GM15510 (cell line): ENCODE measurements around the gene MCCC2.

ENCODE experiments used
- POLR2A ChIP-seq: IDR thresholded peaks from 3 replicates; pipeline ENCODE4 v1.6.1; 2011; ENCODE audit warnings: borderline replicate concordance; ENCODE audit not compliant: insufficient read length; ENCODE audit errors: extremely low read depth

The MCCC2 gene

GRCh38 chr5:71651579-71651978 lies 64.4 kb downstream of the MCCC2 start:
- no peak for TF ChIP-seq POLR2A

DNA sequence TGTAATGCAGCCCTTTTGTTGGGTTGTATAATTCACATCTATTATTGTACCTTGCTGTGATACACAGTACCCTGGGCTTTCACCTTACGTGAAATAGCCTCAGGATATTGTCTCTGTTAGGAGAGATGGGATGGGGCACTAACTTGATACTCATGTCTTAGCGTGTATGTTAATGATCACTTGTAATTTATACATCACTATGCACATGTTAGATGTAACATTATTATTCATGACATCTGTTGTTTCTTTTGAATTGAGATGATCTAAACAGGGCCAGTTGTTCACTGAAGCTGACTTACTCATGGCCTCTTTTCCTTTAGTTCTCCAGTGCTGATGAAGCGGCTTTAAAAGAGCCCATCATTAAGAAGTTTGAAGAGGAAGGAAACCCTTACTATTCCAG lies 65.2 kb downstream of the MCCC2 start:
- no peak for TF ChIP-seq POLR2A

DNA sequence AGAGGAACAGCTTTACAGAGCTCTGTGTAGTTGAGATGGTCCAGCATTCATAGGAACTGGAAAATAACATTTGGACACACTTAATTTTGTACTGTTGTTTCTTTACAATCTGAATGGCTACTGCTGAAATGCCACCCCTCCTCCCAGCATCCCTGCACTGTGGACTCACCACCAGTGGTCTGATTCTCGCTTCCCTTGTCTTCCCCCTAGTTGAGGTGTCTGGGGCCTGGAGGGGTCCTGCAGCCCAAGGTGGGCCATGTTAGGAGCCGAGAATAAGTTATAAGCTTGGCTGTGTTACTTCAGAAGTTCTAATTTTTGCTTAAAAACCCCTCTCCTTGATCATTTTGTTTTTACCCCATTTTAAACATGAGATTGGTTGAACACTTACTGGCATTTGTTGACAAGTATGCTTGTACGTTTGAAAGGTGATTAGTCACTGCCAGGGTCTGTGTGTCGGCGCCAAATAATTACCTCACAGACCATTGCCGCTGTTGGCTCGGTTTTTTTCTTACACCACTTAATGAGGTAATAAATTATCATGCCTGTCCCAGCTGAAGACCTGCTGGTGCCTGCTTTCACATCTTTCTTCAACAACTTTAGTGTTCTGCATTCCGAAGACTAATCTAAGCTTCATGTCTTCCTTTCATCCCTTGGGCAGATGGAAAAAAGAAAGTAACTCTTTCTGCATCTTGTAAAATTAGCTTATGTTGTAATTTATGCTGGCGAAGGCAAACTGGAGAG lies 65.8 kb downstream of the MCCC2 start:
- TF ChIP-seq POLR2A, result no peak

DNA sequence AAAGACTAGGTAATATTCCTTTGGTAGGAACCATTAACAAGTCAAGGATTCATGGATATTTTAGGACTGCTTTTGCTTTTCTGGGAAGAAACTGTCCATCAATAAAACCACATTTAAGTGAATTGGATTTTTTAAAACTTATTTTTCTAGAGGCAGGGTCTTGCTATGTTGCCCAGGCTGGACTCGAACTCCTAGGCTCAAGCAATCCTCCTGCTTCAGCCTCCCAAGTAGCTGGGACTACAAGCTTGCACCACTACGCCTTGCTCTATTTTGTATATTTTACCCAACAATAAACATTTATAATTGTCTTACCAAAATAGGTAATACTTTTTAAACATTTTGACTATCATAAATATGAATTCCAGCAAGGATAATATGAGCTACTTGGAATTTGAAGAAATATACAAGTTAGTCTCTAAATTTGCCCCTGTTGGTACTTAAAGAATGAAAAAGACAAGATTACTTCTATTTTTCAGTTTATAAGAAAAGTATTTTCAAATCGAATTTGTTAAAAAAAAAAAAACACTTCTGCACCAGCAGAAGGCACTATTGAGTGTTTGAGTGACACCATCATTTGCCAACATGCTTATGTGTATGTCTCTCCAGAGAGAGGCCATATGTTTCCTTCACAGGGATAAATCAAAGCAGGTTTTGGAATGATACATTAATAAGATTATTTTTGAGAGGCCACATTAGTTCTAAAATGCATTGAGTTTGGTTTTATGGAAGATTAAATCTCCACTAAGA lies 71.9 kb downstream of the MCCC2 start:
- no peak for TF ChIP-seq POLR2A

GRCh38 chr5:71662381-71662780 lies 75.2 kb downstream of the MCCC2 start:
- TF ChIP-seq POLR2A, result no peak

- no peak for TF ChIP-seq POLR2A
Observed at GRCh38 chr5:71663191-71663969, 76.2 kb downstream of the MCCC2 start.

DNA sequence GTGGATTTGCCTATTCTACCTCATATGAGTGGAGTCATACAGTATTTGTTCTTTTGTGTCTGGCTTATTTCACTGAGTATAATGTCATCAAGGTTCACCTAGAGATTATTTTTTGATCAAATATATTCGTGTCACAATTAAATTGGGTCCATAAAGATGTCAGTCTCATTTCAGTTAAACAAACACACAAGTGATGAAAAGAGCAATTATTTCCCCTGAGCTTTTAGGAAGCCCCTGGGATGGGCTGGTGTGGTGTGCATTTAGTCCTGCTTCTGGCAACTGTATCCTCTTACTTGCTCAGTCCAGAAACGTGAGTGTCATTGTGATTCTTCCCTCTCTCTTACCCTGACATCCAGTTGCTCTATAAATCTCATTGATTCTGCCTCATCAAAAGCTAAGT lies 79.2 kb downstream of the MCCC2 start:
- no peak for TF ChIP-seq POLR2A

- no peak for TF ChIP-seq POLR2A
Observed at GRCh38 chr5:71677977-71678376, 90.8 kb downstream of the MCCC2 start.

- no peak for TF ChIP-seq POLR2A
Observed at GRCh38 chr5:71679714-71680113, 92.6 kb downstream of the MCCC2 start.

DNA sequence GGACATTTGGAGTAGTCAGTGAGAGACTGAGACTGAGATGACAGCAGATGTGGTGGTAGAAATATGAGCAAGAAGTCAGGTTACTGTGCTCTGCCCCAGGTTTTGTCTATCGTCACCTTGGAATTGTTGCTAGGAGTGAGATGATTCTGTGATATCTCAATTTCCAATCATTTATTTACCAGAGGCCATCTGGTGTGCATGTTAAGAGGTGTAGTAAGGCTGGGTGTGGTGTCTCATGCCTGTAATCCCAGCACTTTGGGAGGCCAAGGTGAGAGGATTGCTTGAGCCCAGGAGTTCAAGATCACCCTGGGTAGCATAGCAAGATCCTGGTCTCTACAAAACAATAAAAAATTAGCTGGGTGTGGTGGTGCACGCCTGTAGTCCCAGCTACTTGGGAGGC lies 93.4 kb downstream of the MCCC2 start:
- no peak for TF ChIP-seq POLR2A

DNA sequence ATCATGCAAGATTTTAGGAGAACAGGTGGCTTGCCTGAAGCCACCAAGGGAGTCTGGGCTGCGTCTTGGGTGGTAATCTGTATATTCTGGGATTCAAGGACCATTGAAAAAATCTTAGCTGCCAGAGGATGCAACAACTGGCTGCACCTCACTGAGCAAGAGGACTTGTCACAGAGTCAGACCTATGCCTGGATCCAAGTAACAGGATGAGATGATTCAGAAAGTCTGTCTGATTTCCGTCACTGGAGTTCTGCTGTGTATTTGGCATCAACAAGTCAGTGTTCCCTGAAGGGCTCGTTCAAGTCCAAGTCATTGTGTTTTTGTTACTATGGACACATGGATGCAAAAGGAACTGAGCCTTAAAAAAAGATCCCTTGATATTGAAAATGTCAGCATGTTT lies 94.2 kb downstream of the MCCC2 start:
- no peak for TF ChIP-seq POLR2A

DNA sequence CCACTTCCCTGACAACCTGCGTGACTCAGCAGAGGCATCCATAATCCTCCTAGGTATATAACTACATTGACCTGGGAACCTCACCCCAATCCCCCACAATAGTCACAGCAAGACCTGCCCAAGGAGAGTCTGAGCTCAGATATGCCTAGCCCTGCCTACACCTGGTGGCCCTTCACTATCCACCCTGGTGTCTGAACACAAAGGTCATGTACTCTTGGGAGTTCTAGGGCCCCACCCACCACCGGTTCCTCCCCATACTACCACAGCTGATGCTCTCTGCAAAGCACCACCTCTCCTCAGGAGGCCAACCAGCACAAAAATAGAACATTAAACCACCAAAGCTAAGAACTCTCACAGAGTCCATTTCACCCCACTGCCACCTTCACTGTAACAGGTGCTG lies 97.2 kb downstream of the MCCC2 start:
- TF ChIP-seq POLR2A, result no peak

DNA sequence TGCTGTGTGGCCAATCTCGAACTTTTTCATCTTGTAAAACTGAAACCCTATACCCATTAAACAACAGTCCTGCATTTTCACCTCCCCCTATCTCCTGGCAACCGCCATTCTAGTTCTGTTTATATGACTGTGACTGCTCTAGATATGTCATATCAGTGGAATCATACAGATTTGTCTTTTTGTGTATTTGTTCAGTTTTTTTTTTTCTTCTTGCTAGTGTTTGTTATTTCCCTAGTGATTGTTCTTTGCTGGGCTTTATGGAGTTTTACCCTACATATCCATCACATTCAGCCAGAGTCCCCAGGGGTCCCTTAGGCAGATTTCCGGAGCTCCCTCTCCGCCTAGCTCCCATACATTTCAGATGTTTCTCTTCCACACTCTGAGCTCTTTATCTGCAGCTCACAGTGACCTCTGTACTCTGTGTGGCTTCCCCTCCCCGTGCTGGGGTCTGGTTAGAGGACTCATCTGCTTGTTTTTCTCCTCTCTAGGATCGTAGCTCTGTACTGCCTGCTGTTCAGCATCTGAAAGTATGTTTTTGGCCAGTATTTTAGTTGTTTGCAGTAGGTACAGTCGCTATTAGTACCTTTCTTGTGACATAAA lies 106.8 kb downstream of the MCCC2 start:
- no peak for TF ChIP-seq POLR2A

DNA sequence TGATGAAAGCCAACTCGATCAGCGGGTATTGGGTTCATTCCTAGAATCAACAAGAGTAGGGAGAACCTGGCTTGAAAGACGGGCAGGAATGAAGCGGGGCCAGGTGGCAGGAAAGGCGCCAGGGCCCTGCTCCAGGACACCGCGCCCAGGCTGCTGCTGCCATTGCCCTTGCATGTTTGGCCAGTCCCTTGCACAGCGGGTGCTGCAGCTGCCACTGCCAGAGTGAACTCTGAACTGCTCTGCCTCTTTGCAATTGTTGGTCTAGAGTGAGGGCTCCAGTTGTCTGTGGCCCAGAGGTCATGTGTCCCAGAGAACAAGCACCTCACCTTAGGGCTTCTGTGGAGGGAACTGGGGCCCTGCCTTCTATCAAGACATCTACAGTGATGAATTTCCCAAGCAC lies 107.9 kb downstream of the MCCC2 start:
- no peak for TF ChIP-seq POLR2A

GRCh38 chr5:71695595-71695994 lies 108.5 kb downstream of the MCCC2 start:
- no peak for TF ChIP-seq POLR2A
